ENCODE data around the gene ASH1L.
"Not testable (repeated sequence)": the region's sequence is repeated elsewhere in the genome, so short reads cannot be mapped to it uniquely, and the experiment has no call there.

Gene ASH1L

DNA sequence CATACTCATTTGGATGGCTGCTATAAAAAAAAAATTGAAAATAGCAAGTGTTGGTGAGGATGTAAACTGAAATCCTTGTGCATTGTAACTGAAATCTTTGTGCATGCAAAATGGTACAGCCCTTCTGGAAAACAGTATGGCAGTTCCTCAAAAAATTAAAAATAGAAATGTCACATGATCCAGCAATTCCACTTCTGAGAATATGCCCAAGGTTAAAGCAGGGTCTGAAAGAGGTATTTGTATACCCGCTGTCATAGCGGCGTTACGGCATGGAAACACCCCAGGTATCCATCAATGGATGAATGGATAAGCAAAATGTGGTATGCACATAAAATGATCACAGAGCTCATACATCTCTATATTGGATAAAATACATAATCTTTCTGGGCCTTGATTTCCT lies 125.2 kb downstream of the ASH1L start:
- DNase-seq: no peak

DNA sequence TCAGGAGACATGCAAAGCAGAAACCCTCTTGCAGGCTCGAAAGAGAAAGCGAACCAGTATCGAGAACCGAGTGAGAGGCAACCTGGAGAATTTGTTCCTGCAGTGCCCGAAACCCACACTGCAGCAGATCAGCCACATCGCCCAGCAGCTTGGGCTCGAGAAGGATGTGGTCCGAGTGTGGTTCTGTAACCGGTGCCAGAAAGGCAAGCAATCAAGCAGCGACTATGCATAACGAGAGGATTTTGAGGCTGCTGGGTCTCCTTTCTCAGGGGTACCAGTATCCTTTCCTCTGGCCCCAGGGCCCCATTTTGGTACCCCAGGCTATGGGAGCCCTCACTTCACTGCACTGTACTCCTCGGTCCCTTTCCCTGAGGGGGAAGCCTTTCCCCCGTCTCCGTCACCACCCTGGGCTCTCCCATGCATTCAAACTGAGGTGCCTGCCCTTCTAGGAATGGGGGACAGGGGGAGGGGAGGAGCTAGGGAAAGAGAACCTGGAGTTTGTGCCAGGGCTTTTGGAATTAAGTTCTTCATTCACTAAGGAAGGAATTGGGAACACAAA lies 128.7 kb downstream of the ASH1L start:
- DNase-seq: not testable (repeated sequence)

DNA sequence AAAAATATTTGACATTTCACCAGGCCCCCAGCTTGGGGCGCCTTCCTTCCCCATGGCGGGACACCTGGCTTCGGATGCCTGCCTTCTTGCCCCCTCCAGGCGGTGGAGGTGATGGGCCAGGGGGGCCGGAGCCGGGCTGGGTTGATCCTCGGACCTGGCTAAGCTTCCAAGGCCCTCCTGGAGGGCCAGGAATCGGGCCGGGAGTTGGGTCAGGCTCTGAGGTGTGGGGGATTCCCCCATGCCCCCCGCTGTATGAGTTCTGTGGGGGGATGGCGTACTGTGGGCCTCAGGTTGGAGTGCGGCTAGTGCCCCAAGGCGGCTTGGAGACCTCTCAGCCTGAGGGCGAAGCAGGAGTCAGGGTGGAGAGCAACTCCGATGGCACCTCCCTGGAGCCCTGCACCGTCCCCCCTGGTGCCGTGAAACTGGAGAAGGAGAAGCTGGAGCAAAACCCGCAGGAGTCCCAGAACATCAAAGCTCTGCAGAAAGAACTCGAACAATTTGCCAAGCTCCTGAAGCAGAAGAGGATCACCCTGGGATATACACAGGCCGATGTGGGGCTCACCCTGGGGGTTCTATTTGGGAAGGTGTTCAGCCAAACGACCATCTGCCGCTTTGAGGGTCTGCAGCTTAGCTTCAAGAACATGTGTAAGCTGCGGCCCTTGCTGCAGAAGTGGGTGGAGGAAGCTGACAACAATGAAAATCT lies 129.3 kb downstream of the ASH1L start:
- not testable (repeated sequence) for DNase-seq

DNA sequence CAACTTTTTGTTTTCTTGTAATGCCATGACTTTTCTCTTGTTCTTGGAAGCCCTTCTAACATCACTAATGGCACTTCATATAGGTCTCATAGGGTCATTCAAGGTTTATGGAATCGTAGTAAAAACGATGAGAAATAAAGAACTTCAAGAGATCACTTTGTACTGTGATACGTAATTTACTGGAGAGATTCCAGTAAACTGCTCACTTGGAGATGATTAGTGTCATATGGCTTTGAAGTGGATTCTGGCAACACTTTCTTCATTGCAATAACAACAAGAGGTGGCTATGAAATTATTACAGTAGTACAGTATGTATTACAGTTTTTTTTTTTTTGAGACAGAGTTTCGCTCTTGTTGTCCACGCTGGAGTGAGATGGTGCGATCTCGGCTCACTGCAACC lies 138.5 kb downstream of the ASH1L start:
- no peak for DNase-seq

DNA sequence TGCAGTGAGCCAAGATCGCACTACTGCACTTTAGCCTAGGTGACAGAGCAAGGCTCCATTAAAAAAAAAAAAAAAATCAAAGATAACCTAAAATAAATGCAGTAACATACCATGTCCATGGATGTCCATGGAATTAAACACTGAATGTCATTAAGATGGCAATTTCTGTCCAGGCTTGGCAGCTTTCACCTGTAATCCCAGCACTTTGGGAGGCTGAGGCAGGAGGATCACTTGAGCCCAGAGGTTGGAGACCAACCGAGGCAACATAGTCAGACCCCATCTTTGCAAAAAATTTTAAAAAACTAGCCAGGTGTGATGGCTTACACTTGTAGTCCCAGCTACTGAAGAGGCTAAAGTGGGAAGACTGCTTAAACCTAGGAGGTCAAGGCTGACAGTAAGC lies 141.8 kb downstream of the ASH1L start:
- DNase-seq: no peak

DNA sequence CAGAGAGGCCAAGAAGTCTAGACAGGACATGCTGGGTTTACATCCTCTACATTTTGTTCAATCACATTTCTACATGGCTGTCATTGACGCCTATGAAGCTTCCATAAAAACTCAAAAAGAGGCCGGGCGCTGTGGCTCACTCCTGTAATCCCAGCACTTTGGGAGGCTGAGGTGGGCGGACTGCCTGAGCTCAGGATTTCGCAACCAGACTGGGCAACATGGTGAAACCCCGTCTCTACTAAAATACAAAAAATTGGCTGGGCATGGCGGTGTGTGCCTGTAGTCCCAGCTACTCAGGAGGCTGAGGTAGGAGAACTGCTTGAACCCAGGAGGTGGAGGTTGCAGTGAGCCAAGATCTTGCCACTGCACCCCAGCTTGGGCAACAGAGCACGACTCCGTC lies 150.8 kb downstream of the ASH1L start:
- DNase-seq: not testable (repeated sequence)

DNA sequence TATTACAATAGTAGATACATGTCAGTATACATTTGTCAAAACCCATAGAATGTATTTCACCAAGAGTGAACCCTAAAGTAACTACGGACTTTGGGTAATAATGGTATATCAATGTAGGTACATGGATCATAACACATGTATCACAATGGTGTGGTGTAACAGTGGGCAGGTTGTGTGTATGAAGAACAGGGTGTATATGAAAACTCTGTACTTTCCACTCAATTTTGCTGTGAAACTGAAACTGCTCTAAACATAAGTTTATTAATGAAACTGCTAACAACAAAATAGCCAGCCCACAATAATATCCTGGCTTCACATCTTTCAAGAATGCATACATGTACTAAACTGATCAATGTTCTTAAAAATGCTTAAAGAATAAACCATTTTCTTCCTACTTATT lies 151.7 kb downstream of the ASH1L start:
- no peak for DNase-seq

DNA sequence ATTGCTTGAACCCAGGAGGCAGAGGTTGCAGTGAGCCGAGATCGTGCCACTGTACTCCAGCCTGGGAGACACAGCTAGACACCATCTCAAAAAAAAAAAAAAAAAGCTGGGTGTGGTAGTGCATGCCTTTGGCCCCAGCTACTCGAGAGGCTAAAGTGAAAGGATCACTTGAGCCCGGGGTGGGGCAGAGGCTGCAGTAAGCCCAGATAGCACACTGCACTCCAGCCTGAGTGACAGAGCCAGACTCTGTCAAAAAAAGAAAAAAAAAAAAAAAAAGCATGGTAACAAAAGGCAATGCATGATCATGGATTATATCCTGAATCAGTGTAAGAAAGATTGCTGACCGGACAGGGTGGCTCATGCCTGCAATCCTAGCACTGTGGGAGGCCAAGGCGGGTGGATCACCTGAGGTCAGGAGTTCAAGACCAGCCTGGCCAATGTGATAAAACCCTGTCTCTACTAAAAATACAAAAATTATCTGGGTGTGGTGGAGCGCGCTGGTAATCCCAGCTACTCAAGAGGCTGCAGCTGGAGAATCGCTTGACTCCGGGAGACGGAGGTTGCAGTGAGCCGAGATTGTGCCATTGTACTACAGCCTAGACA lies 165.6 kb downstream of the ASH1L start:
- DNase-seq: peak; percentile 69

DNA sequence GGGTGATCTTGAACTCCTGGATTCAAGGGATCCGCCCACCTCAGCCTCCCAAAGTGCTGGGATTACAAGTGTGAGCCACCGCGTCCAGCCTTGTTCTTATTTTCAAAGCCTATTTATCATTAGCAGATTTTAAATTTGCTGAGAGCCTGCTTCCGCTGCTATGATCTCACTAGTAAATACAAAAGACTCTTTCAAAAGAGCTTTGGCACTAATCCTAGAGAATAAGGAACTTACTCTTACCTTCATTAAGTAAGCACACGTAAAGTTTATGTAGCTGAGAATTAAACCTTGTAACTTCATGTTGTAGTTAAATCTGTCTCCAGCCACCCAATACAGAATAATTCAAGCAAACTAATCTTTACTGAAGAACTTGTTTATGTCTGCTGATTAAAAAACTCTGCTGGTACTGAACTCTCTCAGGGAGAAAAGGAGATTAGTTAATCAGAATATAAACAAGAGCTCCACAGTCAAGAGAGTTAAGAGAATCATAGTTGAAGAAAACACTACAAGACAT lies 169.6 kb downstream of the ASH1L start:
- no peak for DNase-seq

DNA sequence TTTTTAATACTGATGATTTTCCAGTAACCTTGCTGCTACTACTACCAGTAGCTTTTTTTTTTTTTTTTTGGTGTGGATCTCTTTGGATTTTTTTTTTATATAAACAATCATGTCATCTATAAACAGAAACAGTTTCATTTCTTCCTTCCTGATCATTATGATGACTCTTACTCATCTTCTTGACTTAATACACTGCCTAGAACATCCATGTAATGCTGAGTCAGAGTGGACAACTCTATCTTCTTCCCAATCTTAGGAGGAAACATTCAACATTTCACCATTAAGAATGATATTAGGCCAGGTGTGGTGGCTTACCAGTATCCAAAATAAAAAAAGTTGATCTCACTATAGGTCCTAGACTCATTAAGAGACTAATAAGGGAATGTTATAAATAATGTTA lies 172.8 kb downstream of the ASH1L start:
- DNase-seq: no peak

DNA sequence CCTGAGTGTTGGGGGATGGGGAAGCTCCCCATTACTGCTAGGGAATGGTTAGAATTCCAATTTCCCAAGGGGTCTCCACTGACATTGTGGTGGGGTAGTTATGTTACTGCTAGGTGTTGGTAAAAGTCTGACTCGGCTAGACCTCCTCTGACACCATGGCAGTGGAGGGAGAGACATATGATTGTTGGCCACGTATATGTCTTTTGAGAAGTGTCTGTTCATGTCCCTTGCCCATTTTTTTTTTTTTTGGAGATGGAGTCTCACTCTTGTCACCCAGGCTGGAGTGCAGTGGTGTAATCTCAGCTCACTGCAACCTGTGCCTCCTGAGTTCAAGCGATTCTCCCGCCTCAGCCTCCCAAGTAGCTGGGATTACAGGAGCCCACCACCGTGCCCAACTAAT lies 176.8 kb downstream of the ASH1L start:
- DNase-seq: not testable (repeated sequence)

DNA sequence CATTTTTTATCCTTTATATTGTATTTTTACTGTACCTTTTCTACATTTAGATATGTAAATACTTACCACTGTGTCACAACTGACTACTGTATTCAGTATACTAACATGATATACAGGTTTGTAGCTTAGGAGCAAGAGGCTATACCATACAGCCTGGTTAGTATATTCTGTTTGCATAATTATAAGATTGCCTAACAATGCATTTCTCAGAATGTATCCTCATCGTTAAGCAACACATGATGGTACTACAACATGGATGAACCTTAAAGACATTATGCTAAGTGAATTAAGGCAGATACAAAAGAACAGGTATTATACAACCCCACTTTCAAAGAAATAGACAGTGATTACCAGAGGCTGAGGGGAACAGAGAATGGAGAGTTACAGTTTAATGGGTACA lies 179.2 kb downstream of the ASH1L start:
- peak; percentile 28 for DNase-seq

DNA sequence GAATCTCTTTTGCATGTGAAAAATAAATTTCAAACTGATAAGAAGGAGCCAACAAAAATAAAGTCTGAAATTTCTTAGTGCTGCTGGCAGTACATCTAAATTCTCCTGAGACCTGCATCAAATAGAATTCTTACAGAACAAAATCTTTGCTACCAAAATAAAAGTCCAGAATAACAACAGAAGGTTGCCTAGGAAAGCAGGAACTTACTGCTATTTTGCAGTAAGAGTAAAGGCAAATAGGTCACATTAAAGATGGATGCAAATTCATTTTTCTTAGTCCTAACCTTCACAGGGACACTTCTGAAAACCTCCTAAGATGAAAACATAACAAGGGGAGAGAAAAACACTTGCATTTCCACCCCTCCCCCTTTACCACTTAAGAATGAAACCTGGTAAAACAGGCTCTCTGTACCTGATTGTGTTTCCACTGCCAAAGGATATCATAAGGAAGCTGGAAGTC lies 182.9 kb downstream of the ASH1L start:
- peak; percentile 48 for DNase-seq

DNA sequence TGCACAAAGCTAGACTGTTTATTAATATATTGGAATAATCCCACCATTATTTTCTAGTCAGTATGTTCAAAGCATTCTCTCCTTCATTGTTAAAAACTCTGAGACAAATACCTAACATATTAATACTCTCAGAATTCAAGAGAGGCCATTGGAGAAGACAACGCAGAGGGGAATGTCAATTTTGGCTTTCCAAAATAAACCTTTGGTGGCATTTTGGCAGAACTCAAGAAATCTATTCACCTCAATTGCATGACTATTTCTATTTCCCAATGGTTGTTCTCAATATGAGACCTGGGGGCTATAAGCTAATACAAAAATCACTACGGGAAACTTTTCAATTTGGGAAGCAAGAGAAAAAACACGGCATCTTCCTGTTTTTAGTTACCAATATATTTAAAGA lies 183.4 kb downstream of the ASH1L start:
- no peak for DNase-seq

DNA sequence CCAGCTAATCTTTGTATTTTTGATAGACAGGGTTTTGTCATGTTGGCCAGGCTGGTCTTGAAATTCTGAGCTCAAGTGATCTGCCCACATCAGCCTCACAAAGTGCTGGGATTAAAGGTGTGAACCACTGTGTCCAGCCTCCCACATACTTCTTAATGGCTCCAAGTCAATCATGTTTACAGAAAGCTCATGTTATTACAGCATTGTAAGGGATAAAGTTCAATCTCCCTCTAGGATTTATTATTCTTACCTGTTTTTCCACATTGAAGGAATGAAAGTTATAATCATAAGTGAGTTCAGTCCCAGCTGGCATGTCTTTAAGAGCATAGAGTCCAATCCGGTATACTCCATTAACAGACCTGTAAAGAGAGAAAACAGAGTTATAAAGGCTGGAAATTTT lies 202.6 kb downstream of the ASH1L start:
- no peak for DNase-seq

DNA sequence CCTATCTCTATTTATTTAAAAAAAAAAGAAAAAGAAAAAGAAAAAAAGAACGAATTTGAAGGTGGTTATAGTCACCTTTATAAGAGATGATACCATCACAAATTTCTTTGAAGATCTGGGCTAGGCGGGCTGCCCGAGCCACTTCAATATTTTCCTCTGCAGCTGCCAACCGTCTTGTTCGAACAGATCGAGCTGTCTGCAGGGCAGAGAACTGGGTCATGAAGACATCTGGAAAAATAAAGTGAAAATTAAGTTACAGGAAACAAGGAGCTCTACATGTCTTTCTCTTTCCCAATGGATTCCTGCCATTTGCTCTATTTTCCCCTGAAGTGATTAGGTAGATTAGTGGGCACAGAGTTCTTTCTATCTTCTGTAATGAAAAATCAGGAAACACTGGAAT lies 210.0 kb downstream of the ASH1L start:
- DNase-seq: no peak

DNA sequence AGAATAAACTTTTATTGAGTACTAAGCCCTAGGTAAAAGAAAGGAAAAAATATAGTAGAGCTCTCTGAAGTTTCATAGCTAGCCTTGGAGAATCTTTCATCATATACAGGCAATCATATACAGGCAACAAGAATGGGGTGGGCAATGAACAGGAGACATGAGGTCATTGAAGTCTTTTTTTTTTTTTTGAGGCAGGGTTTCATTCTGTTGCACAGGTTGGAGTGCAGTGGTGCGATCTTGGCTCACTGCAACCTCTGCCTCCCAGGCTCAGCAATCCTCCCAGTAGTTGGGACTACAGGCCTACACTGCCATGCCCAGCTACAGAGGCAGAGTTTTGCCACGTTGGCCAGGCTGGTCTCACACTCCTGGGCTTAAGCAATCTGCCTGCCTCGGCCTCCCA lies 219.8 kb downstream of the ASH1L start:
- no peak for DNase-seq

DNA sequence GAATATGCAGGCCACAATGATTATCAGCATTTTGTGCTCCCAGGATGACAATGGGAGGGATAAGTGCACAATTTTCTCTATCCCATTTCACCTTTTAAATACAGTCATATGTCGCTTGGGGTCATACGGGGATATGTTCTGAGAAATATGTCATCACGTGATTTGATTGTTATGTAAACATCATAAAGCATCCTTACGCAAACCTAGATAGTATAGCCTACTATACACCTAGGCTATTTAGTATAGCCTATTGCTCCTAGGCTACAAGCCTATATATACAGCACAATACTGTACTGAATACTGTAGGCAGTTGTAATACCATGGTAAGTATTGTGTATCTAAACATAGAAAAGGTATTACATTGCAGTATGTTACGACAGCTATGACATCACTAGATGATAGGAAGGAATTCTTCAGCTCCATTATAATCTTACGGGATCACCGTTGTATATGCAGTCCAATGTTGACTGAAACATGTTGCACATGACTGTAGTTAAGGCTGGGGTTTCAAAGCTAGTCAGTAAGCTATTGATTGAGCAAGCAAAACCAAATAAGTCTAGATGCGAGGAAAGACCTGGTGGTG lies 223.0 kb downstream of the ASH1L start:
- no peak for DNase-seq

DNA sequence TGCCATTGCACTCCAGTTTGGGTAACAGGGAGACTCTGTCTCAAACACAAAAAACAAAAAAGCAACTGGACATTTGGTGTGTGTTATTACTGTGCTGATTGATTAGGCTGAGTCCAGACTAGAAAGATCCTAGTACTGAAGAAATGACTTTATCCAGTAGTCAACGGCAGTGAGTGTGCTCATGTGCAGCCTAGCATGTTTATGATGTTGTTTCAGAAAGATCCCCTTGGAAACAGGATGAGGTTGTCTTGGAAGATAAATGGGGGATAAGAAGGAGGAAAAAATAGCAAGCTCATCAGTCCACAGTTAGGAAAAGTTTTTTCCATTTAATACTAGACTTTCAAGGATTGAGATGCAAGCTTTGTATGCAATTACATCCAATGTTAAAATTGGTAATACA lies 227.6 kb downstream of the ASH1L start:
- DNase-seq: no peak

DNA sequence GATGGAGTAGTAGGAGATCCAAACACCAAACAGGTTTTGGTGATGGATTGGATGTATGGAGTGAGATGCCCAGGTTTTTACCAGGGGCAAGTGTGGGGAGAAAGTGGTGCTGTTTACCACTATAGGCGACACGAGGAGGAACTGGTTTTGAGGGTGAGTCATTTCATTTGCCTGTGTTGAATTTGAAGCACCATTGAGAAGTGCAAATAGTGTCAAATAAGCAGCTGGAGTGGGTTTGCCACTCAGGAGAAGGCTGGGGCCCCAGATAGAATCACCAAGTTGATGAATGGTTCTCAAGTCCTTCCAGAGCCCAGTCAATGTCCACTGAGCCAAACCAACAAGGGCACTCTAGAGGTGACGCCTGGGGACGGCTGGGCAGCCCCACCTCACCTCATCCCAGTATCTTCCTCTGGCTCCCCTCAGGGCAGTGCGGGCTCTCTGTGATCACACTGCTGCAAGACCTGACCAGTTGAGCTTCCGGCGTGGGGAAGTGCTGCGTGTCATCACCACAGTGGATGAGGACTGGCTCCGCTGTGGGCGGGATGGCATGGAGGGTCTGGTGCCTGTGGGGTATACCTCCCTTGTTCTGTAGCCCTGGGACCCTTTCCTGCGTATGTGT lies 232.5 kb downstream of the ASH1L start:
- no peak for DNase-seq

DNA sequence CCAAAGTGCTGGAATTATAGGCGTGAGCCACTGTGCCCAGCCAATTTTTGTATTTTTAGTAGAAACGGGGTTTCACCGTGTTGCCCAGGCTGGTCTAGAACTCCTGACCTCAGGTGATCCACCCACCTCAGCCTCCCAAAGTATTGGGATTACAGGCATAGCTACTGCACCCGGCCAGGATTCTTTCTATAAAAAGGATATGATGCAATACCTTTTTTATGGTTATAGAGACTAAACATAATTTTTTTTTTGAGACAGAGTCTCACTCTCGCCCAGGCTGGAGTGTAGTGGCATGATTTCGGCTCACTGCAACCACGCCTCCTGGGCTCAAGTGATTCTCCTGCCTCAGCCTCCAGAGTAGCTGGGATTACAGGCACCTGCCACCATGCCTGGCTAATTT lies 233.7 kb downstream of the ASH1L start:
- DNase-seq: not testable (repeated sequence)

DNA sequence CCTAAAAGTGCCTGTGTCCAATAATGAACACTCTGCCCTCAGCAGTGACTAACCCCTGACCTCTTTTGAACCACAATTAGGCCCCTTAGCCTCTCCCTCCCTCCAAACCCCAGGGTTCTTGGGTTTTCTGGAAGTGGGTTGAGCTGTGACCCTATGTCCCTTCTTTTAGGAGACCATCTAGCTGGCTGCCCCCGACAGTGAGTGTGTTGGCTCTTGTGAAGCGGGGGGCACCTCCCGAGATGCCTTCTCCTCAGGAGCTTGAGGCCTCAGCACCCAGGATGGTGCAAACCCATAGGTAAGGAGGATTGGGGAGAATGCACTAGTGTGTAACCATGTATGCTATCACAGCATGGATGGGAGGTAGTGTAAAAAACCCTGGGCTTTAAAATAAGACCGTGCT lies 234.6 kb downstream of the ASH1L start:
- no peak for DNase-seq

DNA sequence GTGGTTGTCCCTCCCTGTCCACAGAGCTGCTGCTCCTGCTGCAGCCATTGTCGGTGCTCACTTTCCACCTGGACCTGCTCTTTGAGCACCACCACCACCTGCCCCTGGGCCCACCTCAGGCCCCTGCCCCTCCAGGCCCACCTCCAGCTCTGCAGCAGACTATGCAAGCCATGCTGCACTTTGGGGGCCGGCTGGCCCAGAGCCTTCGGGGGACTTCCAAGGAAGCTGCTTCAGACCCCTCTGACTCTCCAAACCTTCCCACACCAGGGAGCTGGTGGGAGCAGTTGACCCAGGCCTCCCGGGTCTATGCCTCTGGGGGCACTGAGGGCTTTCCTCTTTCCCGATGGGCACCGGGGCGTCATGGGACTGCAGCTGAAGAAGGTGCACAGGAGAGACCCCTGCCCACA lies 236.0 kb downstream of the ASH1L start:
- no peak for DNase-seq
